Measurements from ENCODE around the gene MRPS18A.

The MRPS18A gene

DNA sequence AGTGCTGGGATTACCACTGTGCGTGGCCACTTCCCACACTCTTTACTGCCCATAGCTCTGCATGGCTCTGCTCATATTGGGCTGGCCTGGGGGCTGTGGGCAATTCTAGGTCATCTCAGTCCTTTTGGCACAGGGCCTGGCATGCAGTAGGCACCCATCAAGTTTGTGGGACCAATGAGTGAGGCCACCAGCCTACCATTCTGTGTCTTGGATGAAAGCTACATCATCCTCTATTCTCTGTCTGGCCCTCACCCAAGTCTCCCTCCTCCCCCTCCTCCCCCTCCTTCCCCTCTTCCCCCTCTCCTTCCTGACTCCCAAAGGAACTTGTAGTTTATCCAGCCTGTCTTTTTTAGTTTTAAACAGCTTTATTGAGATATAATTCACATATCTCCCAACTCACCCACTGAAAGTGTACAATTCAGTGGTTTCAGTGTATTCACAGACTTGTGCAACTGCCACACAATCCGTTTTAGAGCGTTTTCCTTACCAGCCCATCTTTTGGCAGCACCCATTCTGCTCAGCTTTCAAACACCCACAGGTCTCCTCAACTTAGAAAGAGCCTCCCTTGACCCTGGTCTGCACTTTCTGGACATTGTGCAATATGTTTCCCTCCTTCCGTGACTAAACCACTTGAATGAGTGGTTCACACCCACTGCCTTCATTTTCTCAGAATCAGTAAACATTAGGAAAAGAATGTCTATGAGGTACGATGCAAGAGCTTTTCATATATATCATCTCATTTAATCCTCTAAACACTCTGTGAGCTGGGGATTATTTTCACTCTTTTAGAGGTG lies 21.5 kb upstream of the MRPS18A start:
- Histone ChIP-seq H3K4me3 (ENCODE audit: insufficient read depth, low read length, poor library complexity, severe bottlenecking) (no peak overlapping the region), H3K36me3 (ENCODE audit: low read length) (no peaks in the 10 kb centered on the region), H3K79me2 (ENCODE audit: insufficient read depth, low read length) (no peaks in the 10 kb centered on the region), H3F3A (ENCODE audit: insufficient read depth) (peaks cover 14% of the 10 kb centered on the region), H3K9me2 (replicated peaks; ENCODE audit: insufficient read depth, low read length) (no peaks in the 10 kb centered on the region), H2AFZ (ENCODE audit: low read depth, low read length, severe bottlenecking) (no peak overlapping the region), H3K4me2 (ENCODE audit: low read depth, low read length, poor library complexity, severe bottlenecking) (no peak overlapping the region), H4K20me1 (ENCODE audit: low read depth, low read length) (no peaks in the 10 kb centered on the region), H3K9ac (ENCODE audit: low read length) (no peak overlapping the region), H3K27ac (ENCODE audit: low read depth, low read length) (no peak overlapping the region), H3K9me3 (ENCODE audit: insufficient read depth, low read length) (no peaks in the 10 kb centered on the region), H3K27me3 (ENCODE audit: low read length) (no peaks in the 10 kb centered on the region)
- TF ChIP-seq, protein P1, sequence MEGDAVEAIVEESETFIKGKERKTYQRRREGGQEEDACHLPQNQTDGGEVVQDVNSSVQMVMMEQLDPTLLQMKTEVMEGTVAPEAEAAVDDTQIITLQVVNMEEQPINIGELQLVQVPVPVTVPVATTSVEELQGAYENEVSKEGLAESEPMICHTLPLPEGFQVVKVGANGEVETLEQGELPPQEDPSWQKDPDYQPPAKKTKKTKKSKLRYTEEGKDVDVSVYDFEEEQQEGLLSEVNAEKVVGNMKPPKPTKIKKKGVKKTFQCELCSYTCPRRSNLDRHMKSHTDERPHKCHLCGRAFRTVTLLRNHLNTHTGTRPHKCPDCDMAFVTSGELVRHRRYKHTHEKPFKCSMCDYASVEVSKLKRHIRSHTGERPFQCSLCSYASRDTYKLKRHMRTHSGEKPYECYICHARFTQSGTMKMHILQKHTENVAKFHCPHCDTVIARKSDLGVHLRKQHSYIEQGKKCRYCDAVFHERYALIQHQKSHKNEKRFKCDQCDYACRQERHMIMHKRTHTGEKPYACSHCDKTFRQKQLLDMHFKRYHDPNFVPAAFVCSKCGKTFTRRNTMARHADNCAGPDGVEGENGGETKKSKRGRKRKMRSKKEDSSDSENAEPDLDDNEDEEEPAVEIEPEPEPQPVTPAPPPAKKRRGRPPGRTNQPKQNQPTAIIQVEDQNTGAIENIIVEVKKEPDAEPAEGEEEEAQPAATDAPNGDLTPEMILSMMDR (IDR thresholded peaks at IDR 0.05; ENCODE audit: insufficient read depth, low read length, poor library complexity, severe bottlenecking): no peak
- TF ChIP-seq EZH2phosphoT487 (conservative IDR thresholded peaks at IDR 0.05; ENCODE audit: low read length): no peak

GRCh38 chr6:43707767-43708166 lies 20.2 kb upstream of the MRPS18A start:
- H4K20me1 ChIP-seq (ENCODE audit: low read depth, low read length): no peaks in the 10 kb centered on the region
- H3K27ac ChIP-seq (ENCODE audit: low read depth, low read length): no peak overlapping the region
- TF ChIP-seq EZH2phosphoT487 (conservative IDR thresholded peaks at IDR 0.05; ENCODE audit: low read length): no peak
- TF ChIP-seq, protein P1 (IDR thresholded peaks at IDR 0.05; ENCODE audit: insufficient read depth, low read length, poor library complexity, severe bottlenecking): no peak
- H3F3A ChIP-seq (ENCODE audit: insufficient read depth): peaks cover 11% of the 10 kb centered on the region
- no peaks in the 10 kb centered on the region for H3K27me3 ChIP-seq (ENCODE audit: low read length)
- no peaks in the 10 kb centered on the region for H3K9me3 ChIP-seq (ENCODE audit: insufficient read depth, low read length)
- H3K9ac ChIP-seq (ENCODE audit: low read length): no peak overlapping the region
- no peaks in the 10 kb centered on the region for H3K79me2 ChIP-seq (ENCODE audit: insufficient read depth, low read length)
- no peaks in the 10 kb centered on the region for H3K9me2 ChIP-seq (replicated peaks; ENCODE audit: insufficient read depth, low read length)
- no peak overlapping the region for H3K4me3 ChIP-seq (ENCODE audit: insufficient read depth, low read length, poor library complexity, severe bottlenecking)
- no peaks in the 10 kb centered on the region for H3K36me3 ChIP-seq (ENCODE audit: low read length)
- no peak overlapping the region for H3K4me2 ChIP-seq (ENCODE audit: low read depth, low read length, poor library complexity, severe bottlenecking)
- no peak overlapping the region for H2AFZ ChIP-seq (ENCODE audit: low read depth, low read length, severe bottlenecking)

GRCh38 chr6:43707269-43707668 lies 19.7 kb upstream of the MRPS18A start:
- Histone ChIP-seq H3K4me2 (ENCODE audit: low read depth, low read length, poor library complexity, severe bottlenecking) (no peak overlapping the region), H3F3A (ENCODE audit: insufficient read depth) (peaks cover 11% of the 10 kb centered on the region), H3K9me3 (ENCODE audit: insufficient read depth, low read length) (no peaks in the 10 kb centered on the region), H3K79me2 (ENCODE audit: insufficient read depth, low read length) (no peaks in the 10 kb centered on the region), H3K9ac (ENCODE audit: low read length) (no peak overlapping the region), H3K4me3 (ENCODE audit: insufficient read depth, low read length, poor library complexity, severe bottlenecking) (no peak overlapping the region), H3K9me2 (replicated peaks; ENCODE audit: insufficient read depth, low read length) (no peaks in the 10 kb centered on the region), H2AFZ (ENCODE audit: low read depth, low read length, severe bottlenecking) (no peak overlapping the region), H4K20me1 (ENCODE audit: low read depth, low read length) (no peaks in the 10 kb centered on the region), H3K27ac (ENCODE audit: low read depth, low read length) (no peak overlapping the region), H3K36me3 (ENCODE audit: low read length) (no peaks in the 10 kb centered on the region), H3K27me3 (ENCODE audit: low read length) (no peaks in the 10 kb centered on the region)
- TF ChIP-seq EZH2phosphoT487 (conservative IDR thresholded peaks at IDR 0.05; ENCODE audit: low read length): no peak
- TF ChIP-seq, protein P1 (IDR thresholded peaks at IDR 0.05; ENCODE audit: insufficient read depth, low read length, poor library complexity, severe bottlenecking): no peak
